Ecto neural progenitor cell (in vitro differentiated cells): ENCODE results near the gene OR51M1.
"Not testable (repeated sequence)": the region's sequence is repeated elsewhere in the genome, so short reads cannot be mapped to it uniquely, and the experiment has no call there.

Source experiments
- DNase-seq: peaks from one replicate; pipeline ENCODE4 v3.0.0-alpha.2; 2018; ENCODE audit warnings: low spot score

Gene OR51M1, protein sequence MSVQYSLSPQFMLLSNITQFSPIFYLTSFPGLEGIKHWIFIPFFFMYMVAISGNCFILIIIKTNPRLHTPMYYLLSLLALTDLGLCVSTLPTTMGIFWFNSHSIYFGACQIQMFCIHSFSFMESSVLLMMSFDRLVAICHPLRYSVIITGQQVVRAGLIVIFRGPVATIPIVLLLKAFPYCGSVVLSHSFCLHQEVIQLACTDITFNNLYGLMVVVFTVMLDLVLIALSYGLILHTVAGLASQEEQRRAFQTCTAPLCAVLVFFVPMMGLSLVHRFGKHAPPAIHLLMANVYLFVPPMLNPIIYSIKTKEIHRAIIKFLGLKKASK

DNA sequence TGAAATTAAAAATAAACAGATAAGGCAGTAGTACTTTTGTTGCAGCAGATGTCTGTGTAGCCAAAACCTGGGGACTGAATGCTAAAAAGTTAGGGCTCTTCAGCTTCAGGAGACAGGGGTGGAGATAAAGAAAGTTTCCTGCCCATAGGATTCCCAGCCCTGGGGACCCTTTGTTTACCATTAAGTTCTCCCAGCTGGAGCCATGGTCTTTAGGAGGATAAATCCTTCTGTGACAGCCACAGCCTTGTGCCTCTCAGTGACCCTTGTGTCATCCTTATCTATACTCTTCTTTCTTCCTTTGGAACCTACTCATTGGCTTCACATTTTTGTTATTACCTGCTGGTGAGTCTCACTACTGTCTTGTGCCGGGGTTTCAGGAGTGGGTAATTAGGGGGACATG, at the start of gene OR51M1:
Gene OR51M1 (plus strand): TSS at position 237 of the 400 bp plus-strand sequence. CDS start 5,587 bp downstream, outside the sequence.
- no peak for DNase-seq

DNA sequence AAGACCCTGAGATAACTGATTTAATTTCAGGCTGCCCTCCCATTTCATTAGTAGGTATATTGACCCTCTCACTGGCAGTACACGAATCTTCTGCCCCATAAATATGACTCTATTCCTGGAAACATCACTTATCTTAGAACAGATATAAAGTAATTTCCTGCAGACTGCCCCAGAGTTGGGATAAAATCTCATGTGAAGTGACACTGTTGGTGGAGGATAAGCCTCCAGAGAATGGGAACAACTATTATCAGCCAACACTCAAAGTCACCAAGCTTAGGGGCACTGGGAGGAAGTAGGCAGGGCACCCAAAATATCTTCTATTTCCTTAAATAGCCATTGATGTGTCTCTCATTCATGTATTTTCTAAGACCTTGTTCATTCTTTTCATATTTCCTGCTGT, 48.4 kb upstream of the OR51M1 start:
- DNase-seq = no peak

DNA sequence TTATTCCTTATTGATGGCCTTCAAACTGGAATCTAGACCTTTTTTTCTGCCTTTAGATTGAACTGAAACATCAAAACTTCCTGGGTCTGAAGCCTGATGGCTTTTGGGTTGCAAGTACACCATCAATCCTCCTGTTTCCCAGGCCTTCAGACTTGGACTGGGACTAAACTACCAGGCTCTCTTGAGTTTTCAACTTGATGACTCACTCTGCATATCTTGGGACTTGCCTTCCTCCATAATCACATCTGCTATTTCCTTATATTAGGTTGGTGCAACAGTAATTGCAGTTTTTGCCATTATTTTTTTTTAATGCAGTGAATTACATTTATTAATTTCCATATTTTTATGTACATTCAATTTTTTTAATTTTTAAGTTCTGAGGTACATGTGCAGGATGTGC, 47.3 kb upstream of the OR51M1 start:
- DNase-seq = no peak

DNA sequence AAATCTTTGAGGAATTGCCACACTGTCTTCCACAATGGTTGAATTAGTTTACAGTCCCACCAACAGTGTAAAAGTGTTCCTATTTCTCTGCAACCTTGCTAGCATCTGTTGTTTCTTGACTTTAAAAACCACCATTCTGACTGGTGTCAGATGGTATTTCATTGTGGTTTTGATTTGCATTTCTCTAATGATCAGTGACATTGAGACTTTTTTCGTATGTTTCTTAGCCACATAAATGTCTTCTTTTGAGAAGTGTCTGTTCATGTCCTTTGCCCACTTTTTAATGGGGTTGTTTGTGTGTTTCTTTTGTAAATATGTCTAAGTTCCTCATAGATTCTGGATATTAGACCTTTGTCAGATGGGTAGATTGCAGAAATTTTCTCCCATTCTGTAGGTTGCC, 46.4 kb upstream of the OR51M1 start:
- DNase-seq = not testable (repeated sequence)

DNA sequence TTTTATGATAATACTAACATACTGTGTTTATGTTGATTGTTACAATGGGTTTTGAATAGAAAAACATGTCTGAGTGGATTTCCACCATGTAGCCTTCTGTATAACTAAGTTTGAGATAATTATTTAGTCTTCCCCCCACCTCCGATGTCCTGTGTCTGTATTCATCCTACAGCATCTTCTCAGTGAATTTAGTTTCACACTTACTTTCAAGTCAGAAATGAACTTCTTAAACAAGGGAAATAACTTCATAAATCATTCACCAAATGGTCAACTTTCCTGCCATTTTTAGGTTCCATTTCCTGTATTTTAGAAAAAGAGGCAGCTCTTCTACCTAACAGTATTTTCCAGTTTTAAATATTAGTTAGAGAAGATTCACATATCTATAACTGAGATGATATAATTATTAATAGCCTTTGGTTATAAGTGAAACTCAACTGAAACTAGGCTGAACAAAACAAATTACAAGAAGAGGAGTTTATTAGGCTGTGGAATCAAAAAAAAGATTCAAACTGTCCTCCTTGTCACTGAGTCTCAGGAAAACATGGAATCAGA, 43.8 kb upstream of the OR51M1 start:
- DNase-seq = no peak

DNA sequence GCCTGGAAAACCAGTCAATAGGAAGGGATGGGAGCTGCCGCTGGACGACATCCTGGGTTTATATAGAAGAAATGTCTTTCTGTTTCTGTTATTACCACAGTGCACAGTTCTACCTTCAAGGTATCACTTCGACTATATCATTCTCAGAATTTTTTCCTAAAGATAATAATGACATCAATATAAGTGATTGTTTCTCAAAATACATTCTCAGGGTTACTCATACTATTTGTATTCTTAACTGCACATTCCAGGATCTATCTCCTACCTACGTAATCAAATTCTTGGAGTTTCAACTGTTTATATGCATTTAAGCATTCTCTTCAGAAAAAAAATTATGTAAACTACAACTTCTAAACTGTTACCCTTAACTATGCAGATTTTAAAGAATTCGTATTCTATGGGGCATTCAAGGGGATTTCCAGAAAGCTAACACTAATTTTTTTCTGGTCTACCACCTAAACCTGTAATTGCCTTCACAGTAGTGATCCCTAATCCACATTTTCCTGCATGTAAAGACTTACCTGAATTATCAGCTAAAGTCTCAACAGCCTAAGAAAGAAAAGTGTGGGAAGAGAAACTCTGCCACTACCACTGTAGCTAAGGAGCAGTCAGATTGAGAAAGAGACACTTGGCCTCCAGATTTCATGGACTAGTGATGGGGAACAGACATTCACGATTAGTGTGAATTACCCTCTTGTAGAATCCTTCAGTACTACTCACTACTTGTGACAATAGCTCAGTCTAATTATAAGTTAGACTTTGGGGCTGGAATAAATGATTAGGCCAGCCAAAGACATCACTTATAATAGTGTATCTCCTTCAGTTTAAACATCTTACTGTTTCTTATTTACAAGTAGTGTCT, 39.9 kb upstream of the OR51M1 start, which contains the start of gene OR51B5:
Gene OR51B5 (minus strand): TSS at position 51 of the 862 bp plus-strand sequence. CDS start 0 bp downstream, at position 51.
- no peak for DNase-seq

DNA sequence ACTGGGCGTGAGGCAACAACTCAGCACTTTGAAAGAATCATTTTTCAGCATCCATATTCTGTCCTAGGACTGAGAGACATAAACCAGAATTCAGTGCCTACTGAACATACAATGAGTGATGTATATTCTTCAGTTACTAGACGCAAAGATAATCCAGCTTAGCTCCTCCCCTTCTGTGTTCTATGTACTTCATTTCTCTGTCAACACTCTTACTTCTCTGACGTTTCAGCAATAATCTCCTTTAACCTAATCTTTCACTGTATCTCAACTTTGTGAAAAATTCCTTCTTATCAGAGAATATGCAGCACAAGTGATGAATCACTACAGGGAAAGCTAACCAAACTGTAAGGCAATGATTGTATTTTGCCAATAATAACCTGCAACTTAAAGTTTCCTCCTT, 37.8 kb upstream of the OR51M1 start:
- DNase-seq = no peak

DNA sequence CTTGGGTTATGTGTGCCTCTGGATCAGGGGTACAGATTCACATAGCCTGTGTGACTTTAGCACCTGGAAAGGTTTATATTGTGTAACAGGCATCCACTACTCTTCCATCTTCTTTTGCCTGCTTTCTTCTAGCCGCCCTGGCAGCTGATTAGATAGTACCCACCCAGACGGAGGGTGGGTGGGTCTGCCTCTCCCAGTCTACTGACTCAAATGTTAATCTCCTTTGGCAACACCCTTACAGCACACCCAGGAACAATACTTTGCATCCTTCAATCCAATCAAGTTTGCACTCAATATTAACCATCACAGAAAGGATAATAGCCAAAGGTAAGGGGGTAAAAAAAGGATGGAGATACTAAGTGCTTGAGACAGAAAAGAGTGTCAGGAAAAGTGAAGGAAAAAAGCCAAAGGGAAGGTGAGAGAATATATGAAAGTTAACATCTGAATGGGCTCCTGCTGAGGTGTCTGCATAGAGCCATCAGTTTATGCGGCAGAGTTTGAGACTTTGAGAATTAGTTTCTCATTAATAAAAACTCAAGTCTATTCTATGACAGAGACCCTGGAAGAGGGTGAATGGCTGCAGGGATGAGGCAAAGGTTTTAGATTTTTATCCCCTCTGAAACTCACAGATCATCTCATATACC, 34.9 kb upstream of the OR51M1 start:
- DNase-seq = no peak

DNA sequence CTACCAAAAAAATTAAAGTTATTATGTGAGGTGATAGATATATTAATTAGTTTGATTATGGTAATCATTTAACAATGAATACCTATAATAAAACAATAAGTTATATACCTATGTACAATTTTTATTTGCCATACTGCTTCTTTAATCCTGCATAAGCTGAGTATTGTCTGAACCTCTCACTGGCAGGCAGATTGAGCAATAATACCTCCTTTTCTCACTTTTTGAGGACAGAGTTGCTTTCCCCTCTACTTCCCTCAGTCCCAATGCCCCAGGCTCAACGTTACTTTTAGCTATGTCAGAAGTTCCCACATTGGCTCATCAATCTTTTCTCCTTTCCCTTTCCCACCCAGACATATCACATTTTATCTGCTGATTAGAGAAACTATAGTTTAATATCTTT, 34.1 kb upstream of the OR51M1 start:
- no peak for DNase-seq

DNA sequence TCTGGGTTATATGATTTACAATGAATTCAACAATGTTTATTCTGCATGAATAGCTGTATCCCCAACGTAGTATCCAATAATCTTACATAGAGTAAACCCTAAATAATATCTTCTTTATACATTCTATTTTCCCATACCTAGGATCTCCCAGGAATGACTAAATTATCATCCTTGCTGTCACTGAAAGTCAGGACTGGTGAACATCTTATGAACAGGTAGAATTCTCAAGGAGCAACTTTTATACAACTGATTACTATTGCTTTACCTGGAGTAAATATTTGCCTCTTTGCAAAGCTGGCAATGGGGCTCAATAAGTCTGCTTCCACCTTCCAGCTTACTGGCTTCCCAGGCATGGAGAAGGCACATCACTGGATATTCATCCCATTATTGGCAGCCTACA, 32.4 kb upstream of the OR51M1 start, which contains the start of gene OR51B6:
Gene OR51B6 (plus strand): TSS at position 301 of the 400 bp plus-strand sequence. CDS start 0 bp downstream, at position 301.
- DNase-seq = no peak

DNA sequence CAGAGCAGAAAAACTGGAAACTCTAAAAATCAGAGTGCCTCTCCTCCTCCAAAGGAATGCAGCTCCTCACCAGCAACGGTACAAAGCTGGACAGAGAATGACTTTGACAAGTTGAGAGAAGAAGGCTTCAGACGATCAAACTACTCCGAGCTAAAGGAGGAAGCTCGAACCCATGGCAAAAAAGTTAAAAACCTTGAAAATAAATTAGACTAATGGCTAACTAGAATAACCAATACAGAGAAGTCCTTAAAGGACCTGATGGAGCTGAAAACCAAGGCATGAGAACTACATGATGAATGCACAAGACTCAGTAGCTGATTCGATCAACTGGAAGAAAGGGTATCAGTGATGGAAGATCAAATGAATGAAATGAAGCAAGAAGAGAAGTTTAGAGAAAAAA, 27.6 kb upstream of the OR51M1 start:
- DNase-seq = not testable (repeated sequence)

DNA sequence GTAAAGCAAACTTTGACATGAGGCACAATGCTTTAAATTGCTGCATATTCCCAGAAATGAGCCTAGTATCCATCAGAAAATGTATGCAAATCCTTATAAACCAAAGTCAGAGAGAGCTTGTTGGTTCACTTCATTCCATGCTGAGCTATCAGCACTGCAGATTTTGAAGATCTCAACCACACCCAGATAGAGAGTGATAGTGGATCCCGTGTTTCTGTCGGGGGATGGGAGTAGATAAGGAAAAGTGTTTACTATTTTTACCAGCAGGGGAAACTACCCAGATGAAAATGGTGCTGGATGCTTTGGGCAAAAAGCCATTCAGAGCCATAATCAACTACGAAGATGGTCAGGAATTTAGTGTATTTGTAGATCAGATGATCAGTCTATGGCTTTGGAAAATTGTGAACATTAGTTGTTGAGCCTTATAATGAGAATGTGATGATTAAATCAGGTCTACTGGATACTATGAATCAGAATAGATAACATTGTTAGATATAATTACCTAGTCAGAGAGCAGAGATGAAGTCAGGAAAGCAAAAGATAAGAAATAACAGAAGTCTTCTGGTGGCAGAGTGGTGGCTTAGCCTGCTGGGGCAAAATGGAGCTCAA, 21.5 kb upstream of the OR51M1 start:
- no peak for DNase-seq

DNA sequence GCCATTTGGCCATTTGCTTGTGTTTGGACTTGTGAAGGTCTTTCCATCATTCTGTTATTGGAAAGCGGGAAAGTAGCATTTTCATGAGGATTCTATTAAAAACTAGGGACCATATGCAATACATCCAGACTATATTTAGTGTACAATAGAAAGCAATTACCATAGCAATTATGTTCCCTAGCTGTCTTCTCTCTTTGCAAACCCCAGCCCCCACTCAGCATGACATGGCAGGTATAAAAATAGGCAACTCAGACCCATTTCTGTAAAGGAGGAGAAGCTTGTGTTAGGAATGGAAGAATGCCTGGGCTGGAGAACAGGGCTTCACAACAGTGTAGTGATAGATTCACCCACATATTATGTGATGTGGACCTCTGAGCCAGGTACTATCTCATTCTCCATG, 19.9 kb upstream of the OR51M1 start:
- DNase-seq = no peak

DNA sequence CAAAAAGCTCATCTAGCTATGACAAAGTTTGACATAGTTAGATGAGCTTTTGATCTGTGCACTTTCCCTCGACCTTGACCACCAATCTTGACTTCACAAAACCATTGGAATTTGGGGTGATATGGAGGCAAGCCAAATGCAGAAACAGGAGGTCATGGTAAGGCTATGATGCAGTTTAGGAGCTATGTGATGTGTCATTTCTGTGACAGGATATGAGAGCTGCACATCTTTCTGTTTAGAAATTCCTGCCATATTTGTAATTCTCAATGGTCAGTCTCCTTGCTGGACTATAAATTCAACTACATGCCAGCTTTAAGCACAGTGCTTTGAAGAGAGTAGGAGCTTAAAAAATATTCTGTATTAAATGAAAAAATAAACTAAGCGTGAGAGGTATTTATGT, 19.4 kb upstream of the OR51M1 start:
- no peak for DNase-seq

DNA sequence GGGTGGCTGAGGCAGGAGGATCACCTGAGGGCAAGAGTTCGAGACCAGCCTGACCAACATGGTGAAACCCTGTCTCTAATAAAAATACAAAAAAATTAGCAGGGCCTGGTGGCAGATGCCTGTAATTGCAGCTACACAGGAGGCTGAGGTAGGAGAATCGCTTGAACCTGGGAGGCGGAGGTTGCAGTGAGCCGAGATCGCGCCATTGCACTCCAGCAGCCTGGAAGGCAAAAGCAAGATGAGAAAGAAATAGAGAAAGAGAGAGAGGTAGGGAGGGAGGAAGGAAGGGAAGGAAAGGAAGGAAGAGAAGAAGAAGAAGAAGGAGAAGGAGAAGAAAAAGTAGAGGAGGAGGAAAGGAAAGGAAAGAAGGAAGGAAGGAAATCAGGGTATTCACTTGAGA, 17.2 kb upstream of the OR51M1 start:
- DNase-seq = not testable (repeated sequence)

DNA sequence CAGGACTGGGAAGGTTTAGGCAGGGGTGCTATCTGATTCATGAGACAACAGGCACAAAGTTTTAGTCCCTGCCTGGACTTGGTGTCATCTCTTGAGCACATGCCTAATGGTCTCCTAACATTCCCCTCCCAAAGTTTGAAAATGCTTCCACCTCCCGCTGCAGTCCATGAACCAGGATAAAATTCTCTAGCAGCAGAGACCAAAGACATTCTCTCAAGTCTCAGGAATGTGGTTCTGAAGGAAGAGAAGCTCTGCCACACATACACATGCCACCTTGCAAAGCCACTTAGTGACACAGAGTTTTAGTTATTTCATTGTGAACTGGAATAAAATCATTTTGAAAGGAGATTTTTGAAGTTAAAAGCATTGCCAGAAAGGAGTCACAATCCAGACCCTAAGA, 16.8 kb upstream of the OR51M1 start:
- no peak for DNase-seq

DNA sequence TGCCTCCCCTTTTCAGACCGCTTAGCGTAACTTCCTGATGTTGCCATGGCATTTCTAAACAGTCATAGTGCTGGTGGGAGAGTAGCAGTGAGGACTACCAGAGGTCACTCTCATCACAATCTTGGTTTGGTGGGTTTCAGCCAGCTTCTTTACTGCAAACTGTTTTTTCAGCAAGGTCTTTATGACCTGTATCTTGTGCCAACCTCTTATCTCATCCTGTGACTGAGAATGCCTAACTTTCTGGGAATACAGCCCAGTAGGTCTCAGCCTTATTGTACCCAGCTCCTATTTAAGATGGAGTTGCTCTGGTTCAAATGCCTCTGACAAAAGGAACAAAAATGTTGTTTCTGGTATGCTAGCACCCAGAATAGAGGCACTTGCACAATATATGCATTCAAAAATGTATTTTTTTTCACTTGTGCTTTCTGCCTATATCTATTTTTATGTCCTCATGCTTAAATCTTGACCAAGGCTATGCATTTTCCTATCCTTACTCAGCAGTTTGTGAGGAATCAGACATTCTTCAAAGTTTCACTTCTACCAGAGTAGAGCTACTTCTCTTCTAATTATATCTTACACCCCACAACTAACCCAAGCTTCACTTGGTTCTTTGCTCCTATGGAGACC, 16.1 kb upstream of the OR51M1 start:
- DNase-seq = no peak

DNA sequence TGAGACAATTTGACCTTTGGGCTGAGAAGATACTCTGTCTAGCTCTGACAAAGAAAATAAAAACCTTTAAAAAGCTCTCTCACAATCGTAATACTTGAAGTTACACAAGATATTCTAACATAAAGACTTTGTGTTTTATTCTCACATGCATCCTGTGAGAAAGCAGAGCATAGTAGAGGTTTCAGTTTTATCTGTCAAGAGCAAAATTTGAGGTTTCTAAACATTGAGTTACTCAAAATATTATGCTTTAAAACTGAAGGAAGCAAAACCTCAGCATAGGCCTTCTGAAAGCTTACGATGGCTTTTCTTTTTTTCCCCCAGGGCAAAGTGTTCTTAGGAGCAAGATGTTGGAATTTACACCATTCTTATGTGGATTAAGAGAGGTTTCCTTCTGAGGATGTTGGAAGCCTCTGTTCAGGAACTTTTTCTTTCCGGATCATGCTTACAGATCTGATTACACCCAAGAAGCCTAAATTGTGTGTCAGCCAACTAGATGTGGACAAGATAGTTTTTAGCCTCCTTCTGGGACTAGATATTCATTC, 15.0 kb upstream of the OR51M1 start:
- no peak for DNase-seq

DNA sequence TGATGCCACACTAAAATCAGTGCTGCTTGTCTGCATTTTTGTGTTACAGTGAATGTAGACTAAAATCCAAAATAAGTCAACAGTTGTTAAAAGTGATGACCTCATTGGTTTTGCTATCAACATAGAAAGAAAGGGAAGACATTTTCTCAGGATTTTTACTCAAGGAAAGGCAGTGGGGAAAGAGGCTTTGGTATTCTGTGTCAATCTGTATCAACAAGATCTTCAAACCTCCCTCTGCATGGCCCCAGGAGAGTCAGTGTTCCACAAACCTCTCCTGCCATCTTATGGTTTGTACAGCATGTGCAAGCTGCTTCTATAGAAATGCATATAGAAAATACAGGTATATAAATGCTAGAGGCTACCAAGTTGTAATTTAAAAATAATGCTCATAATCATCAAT, 13.8 kb upstream of the OR51M1 start:
- no peak for DNase-seq

DNA sequence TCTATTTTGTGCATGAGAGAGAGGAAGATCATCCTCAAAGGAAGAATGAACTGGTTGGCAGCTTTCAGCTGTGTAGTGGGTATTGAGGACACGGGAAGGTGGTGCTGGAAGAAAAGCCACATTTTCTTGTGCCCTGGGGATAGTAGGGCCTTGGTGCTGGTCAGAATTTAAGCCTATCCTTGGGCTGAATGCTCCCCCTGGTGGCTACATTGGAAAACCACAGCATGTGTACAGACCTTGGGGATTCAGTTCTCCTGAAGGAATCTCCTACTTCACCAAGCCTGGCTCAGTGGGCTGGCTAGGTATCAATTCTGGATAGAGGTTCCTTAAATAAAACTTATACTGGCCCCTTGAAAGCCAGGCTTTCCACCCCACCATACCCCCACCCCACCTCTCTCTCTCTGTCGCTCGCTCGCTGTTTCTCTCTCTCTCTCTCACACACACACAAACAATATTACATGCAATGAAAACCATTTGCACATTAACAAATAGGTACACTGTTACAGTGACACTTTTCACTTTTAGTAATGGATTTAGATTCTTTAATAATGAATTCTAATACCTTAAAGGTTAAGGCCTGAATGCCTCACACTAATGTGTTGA, 2.8 kb upstream of the OR51M1 start:
- peak; percentile 64 for DNase-seq

DNA sequence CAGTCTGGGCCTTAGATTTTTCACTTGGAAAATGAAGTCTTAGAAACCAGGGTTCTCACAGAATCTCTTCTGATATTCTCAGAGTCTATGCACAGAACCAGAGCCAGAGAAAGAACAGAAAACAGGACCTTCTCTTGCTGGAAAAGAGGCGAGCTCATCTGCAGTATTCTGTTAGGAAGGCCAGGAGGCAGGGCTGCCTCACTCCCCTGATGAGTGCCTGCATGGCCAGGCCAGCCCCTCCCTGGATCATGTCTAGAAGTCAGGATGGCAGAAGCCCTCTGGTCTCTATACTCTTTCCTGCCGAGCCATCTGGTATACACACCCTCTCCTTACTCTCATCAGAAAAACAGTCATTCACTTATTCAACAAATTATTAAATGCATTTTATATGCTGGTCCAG, 723 bp downstream of the OR51M1 start:
- DNase-seq = no peak
